NCI-H2107 (cell line): ENCODE results near the gene LIX1.
"Not testable (repeated sequence)": the region's sequence is repeated elsewhere in the genome, so short reads cannot be mapped to it uniquely, and the experiment has no call there.

Experiments
- DNase-seq: peaks from one replicate; lab custom pipeline; 2025; lab: John Stamatoyannopoulos, UW

The LIX1 gene

DNA sequence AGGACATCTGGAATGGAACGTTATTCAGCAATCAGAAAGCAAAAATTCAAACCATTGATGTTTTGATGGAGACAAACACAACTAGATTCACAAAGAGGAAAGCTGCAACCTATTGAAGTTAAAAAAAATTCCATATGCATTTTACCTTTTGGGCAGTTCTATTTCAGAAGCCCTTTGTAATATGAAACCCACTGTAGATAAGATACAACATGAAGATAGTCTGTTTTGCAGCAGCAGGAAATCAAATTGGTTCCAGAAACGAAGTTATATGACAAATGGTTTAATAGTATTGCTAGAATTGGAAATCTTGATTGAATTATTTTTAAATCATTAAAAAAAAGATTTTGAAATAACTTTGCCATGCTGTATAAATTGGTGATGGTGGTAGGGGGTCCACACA, 872 bp downstream of the LIX1 start:
- DNase-seq = no peak

DNA sequence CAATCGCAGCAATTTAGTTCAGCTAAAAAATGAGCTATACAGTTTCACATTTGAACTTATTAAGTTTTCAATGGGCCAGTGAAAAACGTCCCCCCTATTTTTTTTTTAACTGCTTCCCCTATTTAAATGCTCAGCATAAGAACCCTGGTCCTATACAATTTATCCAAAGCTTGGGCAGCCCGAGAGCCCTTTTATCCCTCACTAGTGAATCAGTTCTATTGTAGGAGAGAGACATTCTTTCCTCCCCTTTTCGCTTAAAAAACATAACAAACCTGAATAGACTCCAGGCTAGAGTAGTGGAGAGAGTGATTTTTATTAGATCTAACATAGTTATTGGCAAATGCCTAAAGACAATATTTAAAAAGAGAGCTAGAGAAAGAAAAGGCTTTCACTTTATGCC, 1.4 kb downstream of the LIX1 start:
- DNase-seq = no peak

DNA sequence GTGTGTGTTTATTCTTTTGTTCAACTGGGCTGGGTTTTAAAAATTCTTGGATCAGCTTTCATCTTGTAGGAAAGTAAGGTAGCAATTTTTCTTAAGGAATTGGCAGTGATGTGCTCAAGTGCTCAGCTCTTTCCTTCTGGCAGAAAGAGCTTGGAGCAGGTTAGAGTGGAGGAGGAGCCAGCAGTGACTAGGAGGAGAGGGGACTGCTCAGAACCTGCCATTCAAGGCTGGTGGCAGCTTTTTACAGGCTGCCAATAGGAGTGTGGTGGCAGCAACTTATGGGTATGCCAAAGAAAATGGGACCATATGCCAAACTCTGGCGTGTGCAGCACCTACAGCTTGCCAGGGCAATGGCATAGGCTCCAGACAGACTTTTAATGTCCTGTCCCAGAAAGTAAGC, 2.2 kb downstream of the LIX1 start:
- DNase-seq = not testable (repeated sequence)

DNA sequence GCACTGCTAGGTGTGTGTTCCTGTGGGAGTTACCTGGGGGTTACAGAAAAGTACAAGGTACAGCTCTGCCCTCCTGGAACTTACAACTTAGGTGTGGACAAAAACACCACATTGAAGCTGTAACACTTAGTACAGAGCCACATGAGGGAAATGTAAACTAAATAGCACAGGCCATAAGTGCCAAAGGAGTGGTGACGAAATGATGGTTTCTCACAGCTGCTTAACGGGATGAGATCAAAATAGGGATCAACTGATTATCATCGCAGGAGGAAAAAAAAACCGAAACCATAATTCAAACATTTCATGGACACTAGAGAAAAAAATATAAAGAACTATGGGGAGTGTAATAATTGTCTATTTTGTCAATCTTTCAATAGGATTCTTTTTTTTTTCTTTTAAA, 5.9 kb downstream of the LIX1 start:
- no peak for DNase-seq

DNA sequence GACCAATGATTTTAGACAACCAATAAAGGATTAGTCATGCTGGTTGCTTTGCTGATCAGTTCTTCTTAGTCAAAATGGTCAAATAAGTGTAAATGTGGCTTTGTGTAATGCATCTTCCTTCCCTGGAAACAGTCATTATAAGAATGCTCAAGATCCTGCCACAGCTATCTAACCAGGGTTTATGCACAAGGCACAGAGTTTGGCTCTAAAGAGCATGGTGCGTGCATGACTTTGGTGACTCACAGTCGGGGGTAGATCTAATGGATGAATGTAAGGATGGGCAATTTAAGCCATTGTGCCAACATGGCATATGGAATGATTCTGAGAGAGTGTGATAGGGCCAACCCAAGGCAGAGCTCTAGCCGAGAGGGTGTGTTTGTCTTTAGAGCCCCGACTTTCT, 6.5 kb downstream of the LIX1 start:
- DNase-seq = no peak

DNA sequence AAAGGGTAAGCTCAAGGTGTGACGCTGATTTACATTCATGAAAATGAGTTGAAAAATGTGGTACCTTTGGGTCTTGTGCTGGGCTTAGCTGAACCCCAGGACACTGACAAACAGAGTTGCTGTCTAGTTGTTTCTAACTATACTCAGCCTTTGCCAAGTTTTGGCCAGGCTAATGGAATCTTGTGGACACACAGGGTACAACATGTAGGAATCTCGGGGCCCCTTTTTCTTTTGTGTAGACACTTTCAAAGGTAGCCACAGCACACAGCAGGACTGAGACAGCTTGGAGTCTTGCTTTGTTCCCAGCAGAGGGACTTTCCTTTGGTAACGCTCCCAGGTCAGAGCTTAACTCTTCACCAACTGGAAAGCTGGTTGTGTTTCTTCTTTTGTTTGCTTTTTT, 7.8 kb downstream of the LIX1 start:
- no peak for DNase-seq

DNA sequence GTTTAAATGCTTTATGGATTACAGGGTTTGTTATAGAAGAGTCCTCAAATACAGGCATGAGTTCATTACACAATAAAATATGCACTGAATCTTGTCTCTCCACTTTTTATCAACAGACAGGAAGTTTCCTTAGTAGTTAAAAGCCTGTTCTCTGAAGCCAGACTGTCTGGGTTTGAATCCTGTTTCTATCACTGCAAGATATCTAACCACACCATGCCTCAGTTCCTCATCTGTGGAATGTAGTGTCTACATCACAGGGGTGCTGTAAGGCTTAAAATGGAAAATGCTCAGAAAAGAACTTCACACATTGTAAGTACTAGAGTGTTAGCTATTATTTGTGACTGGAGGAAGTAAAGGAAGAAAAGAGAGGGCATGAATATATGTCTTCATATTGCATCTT, 9.3 kb downstream of the LIX1 start:
- no peak for DNase-seq

DNA sequence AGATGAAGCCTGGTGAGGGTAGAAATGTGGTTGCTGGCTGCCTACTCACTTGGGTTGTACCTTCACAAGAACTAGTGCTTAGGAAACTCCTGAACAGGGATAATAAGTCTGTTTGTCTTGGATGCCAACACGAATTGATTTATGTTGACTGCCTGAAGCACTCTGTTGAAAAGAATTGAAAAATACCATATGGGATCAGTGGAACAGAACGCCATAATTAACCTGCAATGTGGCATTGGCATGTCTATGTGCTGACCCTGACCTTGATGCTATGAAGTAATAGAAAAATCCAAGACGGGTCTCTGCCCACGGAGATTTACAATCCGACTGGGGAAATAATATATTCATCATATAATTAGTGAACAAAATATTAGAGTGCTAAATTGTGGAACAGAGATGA, 10.5 kb downstream of the LIX1 start:
- DNase-seq = no peak

DNA sequence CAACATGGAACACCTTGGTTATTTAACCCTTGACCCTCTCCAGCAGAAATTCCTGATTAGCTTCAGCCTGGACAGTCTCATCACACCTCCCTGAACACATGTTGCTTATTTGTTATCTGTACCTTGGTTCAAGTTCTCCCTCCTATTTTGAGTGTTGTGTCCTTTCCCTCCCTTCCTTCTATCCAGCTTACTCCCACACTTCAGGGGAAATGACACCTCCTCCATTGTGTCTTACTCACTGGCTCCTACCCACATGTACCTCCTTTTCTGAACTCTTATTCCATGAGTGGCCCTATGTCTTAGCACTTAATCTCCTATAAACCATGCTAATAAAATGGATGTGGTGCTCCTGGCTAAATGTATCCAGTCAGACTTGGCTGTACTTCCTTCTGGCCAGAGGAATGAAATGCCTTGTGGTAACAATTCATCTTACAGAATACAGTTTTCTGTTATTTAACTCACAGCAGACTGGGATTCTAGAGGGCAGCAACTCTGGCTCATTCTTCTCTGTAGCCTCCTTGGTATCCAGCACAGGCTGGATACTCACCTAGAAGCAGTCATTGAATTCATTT, 11.2 kb downstream of the LIX1 start:
- DNase-seq = no peak

DNA sequence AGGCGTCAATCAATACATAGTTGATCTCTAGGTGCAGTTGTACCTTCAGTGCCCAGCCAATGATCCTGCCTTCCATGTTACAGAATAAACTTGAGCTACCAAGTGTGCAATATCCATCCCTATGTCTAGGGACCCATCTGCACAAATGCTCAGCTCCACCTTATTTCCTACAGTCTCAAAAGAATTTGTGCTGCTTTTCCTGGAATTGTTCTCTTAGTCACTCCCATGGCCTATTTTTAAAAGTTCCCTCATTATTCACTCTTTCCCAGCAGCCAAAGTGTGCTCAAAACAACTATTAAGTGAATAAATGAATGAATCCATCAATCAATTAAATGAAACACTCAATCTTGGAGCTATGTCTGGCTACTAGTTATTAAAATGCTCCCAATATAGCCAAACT, 14.7 kb downstream of the LIX1 start:
- no peak for DNase-seq

DNA sequence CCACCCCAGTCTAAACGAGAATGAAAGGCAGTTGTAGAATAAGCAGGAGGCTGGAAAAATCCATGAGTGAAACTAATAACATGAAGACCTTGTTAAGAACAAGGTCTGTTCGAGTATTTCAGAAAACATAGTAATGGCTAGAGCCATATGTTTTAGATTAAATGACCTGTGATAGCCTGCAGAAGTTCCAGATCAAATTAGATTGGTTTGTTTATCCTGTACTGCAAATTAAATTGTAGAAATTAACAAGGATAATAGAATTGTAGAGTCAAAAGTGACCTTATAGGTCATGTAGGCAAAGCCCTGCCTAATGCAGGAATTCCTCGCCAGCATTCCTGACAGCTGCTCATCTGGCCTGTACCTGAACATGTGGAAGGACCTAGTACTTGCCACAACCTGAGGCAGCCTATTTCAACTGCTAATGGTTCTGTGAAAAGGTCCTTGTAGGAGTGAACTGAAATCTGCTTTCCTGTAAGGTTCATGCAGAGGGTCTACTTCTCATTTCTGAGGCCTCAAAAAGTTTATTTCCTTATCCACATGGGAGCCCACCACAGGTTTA, 17.2 kb downstream of the LIX1 start:
- no peak for DNase-seq

DNA sequence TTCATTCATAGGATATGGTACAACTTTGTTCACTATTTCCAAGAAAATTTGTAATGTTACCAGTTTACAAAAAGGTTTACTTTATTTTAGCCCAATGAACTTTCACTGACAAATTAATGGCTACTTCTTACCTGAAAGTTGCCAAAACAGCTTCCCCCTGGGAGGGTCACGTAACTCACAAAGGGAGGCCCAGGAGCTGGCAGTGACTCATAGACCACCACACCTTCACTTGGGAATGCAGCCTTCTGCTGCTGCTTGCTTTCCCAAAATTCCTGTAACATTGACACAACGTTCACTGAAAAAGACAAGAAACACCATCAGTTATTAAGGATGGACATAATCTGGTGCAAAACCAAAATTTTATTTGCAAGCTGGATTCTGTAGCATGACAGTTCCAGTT, 18.1 kb downstream of the LIX1 start:
- DNase-seq = no peak

DNA sequence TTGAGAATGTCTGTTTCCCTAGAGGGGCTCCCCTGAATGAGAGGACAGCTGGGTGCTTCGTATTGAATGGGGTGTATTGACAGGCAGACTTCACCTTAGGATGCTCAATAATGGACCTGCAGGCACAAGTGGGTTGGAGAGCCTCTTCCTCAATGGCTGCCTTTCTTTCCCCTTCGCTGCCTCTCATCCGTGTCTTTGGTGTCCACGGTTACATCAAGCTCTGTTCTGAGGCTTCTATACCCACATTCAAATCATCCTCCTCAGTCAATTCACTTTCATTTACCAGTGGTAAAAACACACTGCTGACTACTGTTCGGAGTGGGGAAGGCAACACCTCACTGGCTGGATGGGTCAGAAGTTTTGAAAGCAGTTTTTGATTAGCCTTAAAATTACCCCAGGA, 20.6 kb downstream of the LIX1 start:
- DNase-seq = no peak

DNA sequence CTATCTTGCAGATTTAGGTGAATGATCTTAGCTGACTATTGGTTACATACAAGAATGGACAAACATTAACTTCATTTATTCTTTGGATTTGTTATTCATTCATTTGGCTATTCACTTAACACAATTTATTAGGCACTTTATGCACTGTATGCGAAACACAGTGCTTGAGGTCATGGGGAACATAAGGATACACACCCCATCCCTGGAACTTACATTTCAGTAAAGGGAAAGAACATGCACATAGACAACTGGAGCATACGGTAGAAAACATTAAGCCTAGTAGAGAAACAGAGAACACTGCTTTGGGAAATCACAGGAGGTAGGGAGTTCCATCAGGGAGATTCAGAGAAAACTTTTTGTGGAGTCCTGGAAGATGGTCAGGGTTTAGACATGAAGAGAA, 22.2 kb downstream of the LIX1 start:
- DNase-seq = no peak

DNA sequence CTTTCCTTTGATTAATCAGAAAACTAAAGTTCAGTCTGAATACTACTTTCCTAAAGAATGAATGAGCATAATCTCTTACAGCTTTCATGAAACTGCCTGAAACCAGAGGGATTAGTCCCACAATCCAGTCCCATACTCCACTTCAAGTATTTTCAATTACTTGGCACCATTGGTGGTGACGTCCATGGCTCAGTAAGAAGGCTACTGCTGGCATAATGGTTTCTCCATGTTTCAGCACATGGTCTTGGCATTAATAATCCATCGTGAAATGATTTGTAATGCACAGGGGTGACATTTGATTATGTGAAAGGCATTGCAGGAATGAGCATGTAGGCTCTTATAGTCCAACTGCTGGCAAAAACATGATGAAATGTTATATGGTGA, 23.4 kb downstream of the LIX1 start:
- no peak for DNase-seq

DNA sequence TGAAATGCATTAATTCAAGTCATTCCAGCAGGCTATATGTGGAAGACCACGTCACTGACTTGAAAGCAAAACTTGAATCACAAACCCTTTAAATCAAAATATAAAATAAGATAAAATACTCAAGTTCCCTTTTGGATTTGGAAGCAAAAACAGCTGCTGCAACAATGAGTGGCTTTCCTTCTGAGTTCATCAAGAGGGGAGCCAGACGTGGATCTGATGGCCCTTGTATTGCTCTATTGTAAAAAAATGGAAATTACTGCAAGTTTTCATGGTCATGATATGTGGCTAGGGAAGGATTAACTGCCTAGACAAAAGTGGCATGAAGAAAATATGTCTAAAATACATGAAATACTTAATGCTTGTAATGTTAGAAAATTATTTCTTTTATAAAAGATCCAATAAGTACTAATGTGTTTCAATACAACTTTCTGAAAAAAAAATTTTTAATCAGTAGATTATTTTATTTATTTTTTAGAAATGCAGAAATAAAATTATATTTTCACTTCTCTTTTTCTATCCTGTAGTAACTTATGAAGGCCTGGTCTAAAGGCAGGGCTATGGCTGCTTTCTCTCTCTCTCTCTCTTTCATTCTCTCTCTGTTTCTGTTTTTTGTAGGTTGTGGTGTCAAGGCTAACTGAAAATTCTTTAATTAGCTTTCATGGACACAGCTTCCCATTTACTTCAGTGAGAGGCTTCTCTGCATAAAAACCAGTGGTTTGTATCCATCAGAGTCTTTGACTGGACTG, 24.0 kb downstream of the LIX1 start:
- no peak for DNase-seq

DNA sequence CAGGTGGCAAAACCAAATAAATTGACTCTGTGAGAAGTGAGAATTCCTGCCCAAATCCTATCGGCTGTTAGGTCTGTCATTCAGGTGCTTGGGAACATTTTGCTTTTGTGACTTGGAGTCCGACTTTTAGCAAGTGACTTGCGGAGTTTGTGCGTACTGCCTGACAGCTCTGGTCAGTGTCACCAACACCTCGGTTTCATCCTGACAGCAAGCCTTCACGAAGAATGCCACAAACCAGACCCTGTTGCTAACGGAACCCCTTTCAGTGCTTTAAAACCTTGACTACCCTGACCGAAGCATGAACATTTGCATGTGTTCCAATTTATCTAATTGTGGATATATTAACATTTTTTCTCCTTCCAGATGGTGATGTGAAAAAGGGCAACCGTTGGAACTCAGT, 26.5 kb downstream of the LIX1 start:
- no peak for DNase-seq

DNA sequence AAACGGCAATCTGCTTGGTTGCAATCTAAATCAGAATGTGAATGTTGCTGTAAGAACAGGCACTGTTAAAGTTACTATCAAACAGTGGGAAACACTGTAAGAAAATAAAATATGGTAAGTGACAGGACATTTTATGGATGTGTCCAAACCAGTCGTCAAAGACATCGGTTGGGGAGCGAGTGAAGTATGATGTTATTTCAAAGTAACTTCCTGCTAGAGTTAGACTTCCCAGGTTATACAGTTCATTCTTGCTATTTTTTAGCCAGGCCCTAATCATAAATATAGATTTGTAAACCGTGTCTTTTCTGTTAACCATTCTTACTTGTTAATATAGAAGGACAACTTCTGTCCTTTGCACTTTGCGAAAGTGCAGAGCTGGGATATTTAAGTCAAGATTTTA, 30.2 kb downstream of the LIX1 start:
- no peak for DNase-seq

DNA sequence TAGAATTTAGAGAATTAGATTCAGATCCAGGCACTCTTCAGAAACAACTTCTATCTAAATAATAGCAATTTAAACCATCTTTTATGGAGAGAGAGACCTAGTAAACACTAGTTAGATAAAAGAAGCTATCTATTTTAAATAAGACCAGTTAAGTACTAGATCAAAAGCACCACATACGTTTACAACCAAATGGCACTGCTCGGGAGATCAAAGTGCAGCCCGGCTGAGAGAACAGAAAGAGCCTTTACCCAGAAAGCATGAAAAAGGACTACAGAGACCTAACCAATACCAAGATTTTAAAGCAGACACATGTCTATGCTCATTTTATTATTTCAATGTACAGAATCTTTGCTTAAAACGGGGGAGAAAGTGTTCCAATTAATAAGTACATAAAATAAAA, 30.8 kb downstream of the LIX1 start:
- DNase-seq = no peak

DNA sequence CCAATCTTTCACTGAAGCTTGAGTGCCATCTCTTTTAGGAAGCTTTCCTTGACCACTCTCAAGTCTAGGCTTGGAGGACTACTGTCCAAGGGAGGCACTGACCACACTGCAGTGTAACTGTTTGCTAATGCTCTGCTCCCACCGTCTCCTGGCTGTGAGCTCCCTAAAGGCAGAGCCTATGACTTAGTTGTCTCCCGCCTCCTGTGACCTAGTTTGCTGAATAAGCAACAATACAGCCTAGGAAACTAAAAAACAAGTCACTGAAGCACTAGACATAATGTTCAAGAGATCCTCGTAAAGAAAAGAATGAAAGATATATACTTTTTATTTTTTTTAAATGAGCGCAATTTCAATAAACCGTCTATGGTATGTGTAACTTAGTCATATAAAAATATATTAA, 31.4 kb downstream of the LIX1 start:
- no peak for DNase-seq

DNA sequence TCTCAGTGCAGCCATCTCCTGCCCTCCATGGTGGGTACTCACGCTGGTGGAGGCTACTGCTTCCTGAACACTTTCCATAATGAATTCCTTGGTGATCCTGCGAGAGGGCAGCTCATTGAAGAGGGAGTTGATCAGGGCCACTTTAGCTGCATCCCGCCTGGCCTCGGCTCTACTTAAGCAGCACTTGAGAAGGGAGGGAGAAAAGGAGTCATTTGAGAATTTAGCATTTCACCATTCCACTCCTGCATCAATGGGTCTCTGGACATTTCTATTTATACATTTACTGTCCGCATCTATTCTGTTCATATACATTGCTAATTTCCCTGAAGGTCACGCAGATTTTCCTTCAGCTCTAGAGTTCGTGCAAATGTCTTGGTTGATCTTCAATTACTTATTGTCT, 35.1 kb downstream of the LIX1 start:
- DNase-seq = no peak

DNA sequence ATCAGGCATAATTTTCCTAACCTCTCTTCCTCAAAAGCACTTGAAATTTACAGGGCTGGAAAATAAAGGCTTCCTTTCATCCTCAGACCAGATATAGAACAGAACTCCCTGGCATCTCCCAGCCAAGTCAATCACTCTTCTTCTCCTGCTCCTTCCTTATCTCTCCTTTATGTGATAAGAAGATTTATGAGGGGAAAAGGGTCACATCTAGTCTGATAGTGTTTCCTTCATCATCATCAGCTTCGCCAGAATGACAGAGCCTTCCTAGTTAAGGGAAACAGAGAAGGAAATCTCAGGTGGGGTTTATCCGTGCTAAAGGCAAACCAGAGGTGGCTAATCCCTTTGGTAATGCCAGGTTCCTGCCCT, 36.2 kb downstream of the LIX1 start:
- DNase-seq = no peak

DNA sequence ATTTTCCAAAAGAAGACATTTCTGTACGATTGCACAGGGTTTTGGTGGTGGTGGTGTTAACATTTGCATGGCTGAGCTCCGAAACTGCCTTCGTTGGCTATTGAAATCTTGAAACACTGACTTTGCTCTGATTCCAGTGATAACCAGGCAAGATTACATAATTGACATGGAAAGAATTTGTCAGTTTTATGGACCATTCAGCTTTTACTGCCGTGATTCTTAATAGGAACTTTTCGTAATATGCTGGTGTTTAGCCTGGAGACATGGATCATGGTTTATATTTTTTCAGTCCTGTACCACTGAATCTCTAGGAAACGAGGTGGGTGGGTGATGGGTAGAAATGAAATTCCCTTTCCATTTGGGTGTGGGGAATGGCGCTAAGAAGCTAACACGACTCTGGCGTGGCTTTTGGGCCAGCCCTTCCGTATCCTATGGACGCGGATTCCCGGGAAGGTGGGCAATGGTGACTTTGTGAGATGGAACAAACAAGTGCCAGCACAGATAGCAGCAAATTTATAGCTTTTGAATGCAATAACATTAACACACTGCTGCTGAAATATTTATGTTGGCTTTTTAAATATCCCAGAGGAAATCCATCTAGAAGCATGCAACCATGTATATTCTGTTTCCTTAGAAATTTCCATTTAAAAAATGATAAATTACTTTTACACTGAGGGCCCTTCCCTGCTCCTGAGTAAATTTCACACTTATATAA, 36.8 kb downstream of the LIX1 start:
- DNase-seq = no peak
